ENCODE measurements around the gene IGF2R.

The IGF2R gene

DNA sequence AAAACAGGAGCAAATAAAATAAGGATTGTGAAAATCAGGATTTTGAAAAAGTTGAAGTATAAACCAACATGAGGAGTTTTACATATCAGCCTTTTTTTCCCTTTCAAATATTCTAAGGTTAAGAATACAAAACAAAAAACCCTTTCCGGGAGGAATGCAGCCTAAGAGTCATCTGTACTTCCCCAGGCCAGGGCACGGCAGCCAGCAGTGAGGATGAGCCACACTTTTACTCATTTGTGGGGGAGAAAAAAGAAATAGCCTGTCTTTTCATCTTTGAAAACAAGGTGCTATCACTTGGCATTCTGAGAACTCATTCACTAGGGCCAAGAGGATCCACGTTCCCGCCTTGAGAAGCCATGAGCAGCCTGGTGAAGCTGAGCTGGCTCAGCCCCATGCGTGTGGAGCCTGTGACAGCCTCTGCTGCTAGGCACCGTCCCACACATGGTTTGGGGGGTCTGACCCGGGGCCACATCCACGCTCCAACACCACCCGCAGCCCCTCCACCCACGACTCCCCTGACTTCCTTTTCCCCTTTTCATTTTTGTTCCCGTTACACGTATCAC, 164.0 kb downstream of the IGF2R start:
- TF ChIP-seq NFIC (IDR thresholded peaks at IDR 0.05) (no peak), USF1 (IDR thresholded peaks at IDR 0.05) (no peak), CEBPB (IDR thresholded peaks at IDR 0.05) (no peak), ZBTB7A (IDR thresholded peaks at IDR 0.05; ENCODE audit: low read depth) (no peak), FOXM1 (IDR thresholded peaks at IDR 0.05; ENCODE audit: borderline replicate concordance, low read depth) (no peak), EP300 (IDR thresholded peaks at IDR 0.05; ENCODE audit: borderline replicate concordance) (no peak), CREB1 (IDR thresholded peaks at IDR 0.05; ENCODE audit: low read depth) (no peak), TEAD4 (IDR thresholded peaks at IDR 0.05) (no peak), TAF1 (IDR thresholded peaks at IDR 0.05; ENCODE audit: low read depth) (no peak), MAX (IDR thresholded peaks at IDR 0.05) (no peak), RAD21 (IDR thresholded peaks at IDR 0.05; ENCODE audit: low read depth) (no peak), EGR1 (IDR thresholded peaks at IDR 0.05) (no peak)
- TF ChIP-seq, protein P1, sequence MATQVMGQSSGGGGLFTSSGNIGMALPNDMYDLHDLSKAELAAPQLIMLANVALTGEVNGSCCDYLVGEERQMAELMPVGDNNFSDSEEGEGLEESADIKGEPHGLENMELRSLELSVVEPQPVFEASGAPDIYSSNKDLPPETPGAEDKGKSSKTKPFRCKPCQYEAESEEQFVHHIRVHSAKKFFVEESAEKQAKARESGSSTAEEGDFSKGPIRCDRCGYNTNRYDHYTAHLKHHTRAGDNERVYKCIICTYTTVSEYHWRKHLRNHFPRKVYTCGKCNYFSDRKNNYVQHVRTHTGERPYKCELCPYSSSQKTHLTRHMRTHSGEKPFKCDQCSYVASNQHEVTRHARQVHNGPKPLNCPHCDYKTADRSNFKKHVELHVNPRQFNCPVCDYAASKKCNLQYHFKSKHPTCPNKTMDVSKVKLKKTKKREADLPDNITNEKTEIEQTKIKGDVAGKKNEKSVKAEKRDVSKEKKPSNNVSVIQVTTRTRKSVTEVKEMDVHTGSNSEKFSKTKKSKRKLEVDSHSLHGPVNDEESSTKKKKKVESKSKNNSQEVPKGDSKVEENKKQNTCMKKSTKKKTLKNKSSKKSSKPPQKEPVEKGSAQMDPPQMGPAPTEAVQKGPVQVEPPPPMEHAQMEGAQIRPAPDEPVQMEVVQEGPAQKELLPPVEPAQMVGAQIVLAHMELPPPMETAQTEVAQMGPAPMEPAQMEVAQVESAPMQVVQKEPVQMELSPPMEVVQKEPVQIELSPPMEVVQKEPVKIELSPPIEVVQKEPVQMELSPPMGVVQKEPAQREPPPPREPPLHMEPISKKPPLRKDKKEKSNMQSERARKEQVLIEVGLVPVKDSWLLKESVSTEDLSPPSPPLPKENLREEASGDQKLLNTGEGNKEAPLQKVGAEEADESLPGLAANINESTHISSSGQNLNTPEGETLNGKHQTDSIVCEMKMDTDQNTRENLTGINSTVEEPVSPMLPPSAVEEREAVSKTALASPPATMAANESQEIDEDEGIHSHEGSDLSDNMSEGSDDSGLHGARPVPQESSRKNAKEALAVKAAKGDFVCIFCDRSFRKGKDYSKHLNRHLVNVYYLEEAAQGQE (IDR thresholded peaks at IDR 0.05; ENCODE audit: low read depth), result no peak

DNA sequence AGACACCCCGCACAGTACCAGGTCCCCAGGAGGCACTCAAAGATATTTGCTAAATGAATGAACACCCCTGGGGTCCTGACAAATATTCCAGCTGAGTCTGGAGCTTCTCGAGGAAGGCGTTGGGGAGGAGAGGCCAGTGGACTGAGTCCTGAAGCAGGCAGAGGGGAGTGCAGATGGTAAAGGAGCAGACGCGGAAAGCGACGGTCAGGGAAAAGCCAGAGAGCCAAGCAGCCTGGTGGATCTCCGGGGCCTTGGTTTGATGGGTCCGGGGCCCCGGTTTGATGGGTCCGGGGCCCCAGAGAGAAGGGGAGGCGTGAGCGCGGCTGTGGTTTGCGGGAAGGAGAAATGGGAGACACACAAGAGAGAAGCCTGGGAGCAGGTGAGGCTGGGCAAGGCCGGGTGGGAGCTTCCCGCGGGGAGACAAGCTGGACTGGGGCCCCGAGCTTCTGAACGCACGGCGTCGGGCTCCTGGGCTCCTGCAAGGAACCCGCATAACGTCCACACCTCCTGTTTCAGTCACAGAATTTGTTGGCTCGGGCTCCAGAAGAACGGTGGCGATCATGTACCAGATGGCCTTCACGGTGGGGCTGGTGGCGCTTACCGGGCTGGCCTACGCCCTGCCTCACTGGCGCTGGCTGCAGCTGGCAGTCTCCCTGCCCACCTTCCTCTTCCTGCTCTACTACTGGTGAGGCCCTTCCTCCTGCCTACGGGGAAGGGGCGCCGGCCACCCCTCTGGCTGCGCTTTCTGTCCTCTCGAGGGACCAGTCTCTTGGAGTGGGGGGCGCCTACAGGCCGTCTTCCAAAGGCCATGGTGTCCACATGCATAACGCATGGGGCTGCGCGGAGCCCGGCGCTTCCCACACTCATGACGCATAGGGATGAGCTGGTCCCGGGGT, 164.8 kb downstream of the IGF2R start:
- no peak for TF ChIP-seq TCF12 (IDR thresholded peaks at IDR 0.05; ENCODE audit: low read depth)
- no peak for TF ChIP-seq ZBTB7A (IDR thresholded peaks at IDR 0.05; ENCODE audit: low read depth)
- no peak for TF ChIP-seq TAF1 (IDR thresholded peaks at IDR 0.05; ENCODE audit: low read depth)
- TF ChIP-seq EGR1 (IDR thresholded peaks at IDR 0.05), result no peak
- no peak for TF ChIP-seq YY1 (IDR thresholded peaks at IDR 0.05; ENCODE audit: low read depth)
- TF ChIP-seq FOXM1 (IDR thresholded peaks at IDR 0.05; ENCODE audit: borderline replicate concordance, low read depth), result no peak
- no peak for TF ChIP-seq EP300 (IDR thresholded peaks at IDR 0.05; ENCODE audit: borderline replicate concordance)
- no peak for TF ChIP-seq NFIC (IDR thresholded peaks at IDR 0.05)
- no peak for TF ChIP-seq MAX (IDR thresholded peaks at IDR 0.05)
- no peak for TF ChIP-seq CEBPB (IDR thresholded peaks at IDR 0.05)

- TF ChIP-seq YY1 (IDR thresholded peaks at IDR 0.05; ENCODE audit: low read depth) (no peak), TEAD4 (IDR thresholded peaks at IDR 0.05) (no peak), NFIC (IDR thresholded peaks at IDR 0.05) (no peak), FOXM1 (IDR thresholded peaks at IDR 0.05; ENCODE audit: borderline replicate concordance, low read depth) (no peak), TAF1 (IDR thresholded peaks at IDR 0.05; ENCODE audit: low read depth) (no peak), USF1 (IDR thresholded peaks at IDR 0.05) (no peak), CREB1 (IDR thresholded peaks at IDR 0.05; ENCODE audit: low read depth) (no peak), EP300 (IDR thresholded peaks at IDR 0.05; ENCODE audit: borderline replicate concordance) (no peak), EGR1 (IDR thresholded peaks at IDR 0.05) (no peak), ZBTB7A (IDR thresholded peaks at IDR 0.05; ENCODE audit: low read depth) (no peak), RAD21 (IDR thresholded peaks at IDR 0.05; ENCODE audit: low read depth) (no peak), TCF12 (IDR thresholded peaks at IDR 0.05; ENCODE audit: low read depth) (no peak), MAX (IDR thresholded peaks at IDR 0.05) (no peak), CEBPB (IDR thresholded peaks at IDR 0.05) (no peak)
- TF ChIP-seq, protein P1 (IDR thresholded peaks at IDR 0.05; ENCODE audit: low read depth), result no peak
Observed at GRCh38 chr6:160134779-160135547, 166.1 kb downstream of the IGF2R start.

DNA sequence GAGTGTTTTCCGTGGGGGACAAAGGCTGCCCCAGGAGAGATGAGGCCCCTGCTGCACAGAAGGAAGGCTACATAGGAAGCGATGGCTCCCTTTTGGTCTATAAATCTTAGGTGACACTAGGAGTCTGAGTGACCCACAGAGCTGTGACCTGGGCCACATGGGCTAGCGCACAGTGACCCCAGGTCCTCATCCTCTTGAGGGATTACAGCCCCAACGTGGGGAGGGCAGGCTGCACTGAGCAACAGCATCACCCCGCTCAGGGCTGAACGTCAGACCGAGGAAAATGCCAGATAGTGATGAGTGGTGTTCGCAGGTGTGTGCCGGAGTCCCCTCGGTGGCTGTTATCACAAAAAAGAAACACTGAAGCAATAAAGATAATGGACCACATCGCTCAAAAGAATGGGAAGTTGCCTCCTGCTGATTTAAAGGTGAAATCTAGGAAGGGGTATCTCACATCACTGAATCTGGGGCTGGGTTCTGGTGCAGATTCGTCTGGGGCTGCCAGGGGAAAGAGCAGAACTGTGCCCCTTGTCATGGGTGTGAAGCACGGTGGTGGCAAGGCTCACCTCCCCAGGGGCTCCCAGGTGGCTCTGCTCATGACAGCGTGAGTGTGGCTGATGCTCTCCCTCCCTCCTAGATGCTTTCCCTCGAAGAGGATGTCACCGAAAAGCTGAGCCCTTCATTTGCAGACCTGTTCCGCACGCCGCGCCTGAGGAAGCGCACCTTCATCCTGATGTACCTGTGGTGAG, 167.2 kb downstream of the IGF2R start:
- TF ChIP-seq NFIC (IDR thresholded peaks at IDR 0.05) (no peak), CEBPB (IDR thresholded peaks at IDR 0.05) (no peak), YY1 (IDR thresholded peaks at IDR 0.05; ENCODE audit: low read depth) (no peak), MAX (IDR thresholded peaks at IDR 0.05) (no peak), TCF12 (IDR thresholded peaks at IDR 0.05; ENCODE audit: low read depth) (no peak), TAF1 (IDR thresholded peaks at IDR 0.05; ENCODE audit: low read depth) (no peak), EGR1 (IDR thresholded peaks at IDR 0.05) (no peak), CREB1 (IDR thresholded peaks at IDR 0.05; ENCODE audit: low read depth) (no peak), RAD21 (IDR thresholded peaks at IDR 0.05; ENCODE audit: low read depth) (no peak), ZBTB7A (IDR thresholded peaks at IDR 0.05; ENCODE audit: low read depth) (no peak), FOXM1 (IDR thresholded peaks at IDR 0.05; ENCODE audit: borderline replicate concordance, low read depth) (no peak), TEAD4 (IDR thresholded peaks at IDR 0.05) (no peak), EP300 (IDR thresholded peaks at IDR 0.05; ENCODE audit: borderline replicate concordance) (no peak), USF1 (IDR thresholded peaks at IDR 0.05) (no peak)
- TF ChIP-seq, protein P1 (IDR thresholded peaks at IDR 0.05; ENCODE audit: low read depth), result no peak

All from Ishikawa (cell line).